ENCODE results near the gene FFAR1.

FFAR1 gene, protein sequence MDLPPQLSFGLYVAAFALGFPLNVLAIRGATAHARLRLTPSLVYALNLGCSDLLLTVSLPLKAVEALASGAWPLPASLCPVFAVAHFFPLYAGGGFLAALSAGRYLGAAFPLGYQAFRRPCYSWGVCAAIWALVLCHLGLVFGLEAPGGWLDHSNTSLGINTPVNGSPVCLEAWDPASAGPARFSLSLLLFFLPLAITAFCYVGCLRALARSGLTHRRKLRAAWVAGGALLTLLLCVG (N-terminal part only)

DNA sequence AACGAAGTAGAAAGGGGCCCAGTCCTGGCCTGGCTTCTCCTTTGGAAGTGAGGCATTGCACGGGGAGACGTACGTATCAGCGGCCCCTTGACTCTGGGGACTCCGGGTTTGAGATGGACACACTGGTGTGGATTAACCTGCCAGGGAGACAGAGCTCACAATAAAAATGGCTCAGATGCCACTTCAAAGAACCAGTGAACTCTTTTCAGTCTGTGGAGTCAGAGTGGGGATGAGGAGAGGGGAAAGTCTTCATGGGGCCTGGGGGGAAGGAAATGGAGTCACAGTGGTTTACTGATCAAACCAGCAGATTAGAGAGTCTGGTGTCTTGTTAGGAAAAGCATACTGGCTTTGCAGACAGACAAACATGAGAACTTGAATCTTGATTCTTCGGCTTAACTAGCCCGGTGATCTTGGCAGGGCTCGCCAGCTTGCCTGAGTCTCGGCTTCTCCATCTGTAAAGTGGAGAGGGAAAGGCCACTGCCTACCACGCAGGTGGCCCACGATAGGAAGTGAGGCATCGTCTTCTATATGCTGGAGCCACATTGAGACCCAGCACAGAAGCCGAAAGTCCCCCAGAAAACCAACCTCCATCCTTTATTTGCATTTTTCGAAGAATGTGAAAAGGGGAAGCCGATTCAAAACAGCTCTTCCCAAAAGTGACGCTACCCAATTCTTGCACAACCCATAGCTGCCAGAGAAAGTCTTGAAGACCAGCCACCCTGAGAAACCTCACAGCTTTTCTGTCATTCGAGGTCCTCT lies at the start of gene FFAR1:
Gene FFAR1 (plus strand): TSS at position 732 of the 759 bp plus-strand sequence. CDS start 3,650 bp downstream, outside the sequence.
- peak; percentile 81 to 82 for DNase-seq

DNA sequence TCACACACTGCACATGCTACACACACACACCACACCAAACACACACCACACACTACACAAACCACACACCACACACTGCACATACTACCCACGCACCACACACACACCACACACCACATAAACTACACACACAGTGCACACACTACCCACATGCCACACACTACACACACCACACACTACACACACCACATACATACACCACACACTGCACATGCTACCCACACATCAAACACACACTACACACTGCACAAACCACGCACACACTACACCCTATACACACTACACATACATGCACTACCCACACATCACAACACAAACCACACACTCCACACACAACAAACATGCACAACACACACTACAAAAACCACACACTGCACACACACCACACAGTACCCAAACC lies 49.8 kb upstream of the FFAR1 start:
- no peak for DNase-seq

DNA sequence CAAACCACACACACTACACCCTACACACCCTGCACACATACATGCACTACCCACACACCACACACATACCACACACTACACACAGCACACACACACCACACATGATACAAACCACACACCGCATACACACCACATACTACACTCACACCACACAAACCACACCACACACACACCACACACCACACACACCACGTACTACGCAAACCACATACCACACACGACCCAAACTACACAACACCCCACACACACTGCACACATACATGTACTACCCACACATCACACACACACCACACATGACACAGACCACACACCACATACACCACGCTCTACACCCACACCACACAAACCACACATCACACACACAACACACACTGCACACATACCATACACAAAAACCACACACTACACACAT lies 49.1 kb upstream of the FFAR1 start:
- no peak for DNase-seq

DNA sequence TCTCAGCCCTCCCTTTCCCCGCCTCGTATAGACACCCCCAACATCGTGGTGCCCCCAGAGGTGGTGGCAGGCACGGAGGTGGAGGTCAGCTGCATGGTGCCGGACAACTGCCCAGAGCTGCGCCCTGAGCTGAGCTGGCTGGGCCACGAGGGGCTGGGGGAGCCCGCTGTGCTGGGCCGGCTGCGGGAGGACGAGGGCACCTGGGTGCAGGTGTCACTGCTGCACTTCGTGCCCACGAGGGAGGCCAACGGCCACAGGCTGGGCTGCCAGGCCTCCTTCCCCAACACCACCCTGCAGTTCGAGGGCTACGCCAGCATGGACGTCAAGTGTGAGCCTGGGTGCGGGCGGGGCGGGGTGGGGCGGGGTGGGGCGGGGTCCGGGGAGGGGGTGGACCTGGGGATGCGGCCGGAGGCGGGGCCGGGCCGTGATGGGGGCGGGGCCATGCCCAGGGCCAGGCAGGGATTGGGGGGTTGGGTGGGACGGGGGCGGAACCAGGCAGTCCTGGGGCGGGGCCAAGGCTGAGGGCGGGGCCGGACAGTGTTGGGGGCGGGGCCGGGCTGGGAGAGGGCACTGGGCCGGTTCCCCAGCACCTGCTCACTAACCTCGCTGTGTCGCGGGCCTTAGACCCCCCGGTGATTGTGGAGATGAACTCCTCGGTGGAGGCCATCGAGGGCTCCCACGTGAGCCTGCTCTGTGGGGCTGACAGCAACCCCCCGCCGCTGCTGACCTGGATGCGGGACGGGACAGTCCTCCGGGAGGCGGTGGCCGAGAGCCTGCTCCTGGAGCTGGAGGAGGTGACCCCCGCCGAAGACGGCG lies 48.0 kb upstream of the FFAR1 start:
- DNase-seq, result no peak

DNA sequence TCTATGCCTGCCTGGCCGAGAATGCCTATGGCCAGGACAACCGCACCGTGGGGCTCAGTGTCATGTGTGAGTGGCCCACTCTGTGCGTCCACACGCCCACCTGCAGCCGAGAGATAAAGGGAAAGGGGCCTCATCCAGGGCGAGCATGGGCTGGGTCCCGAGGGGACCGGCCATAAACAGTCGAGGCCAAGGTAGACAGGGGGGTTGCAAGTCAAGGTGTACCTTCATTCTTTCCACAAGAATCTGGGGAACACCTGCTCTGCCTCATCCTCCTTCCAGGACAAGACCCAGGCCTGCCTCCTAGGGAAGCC lies 47.4 kb upstream of the FFAR1 start:
- DNase-seq, result no peak

DNA sequence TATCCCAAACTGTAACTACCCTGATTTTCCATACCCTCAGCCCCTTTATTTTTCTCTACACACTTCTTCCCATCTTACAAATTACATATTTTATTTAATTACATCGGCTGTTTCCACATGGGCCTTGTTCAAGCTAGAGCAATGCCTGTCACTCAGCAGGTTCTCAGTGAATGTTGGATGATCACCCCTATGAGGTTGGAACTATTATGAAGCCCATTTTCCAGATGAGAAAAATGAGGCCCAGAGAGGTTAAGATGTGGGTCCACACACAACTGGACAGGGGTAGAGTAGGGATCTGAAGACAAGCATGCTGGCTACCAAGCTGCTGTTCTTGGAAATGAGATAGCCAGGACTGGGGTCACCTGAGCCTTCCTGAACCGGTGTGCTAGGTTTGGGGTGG lies 45.7 kb upstream of the FFAR1 start:
- no peak for DNase-seq

DNA sequence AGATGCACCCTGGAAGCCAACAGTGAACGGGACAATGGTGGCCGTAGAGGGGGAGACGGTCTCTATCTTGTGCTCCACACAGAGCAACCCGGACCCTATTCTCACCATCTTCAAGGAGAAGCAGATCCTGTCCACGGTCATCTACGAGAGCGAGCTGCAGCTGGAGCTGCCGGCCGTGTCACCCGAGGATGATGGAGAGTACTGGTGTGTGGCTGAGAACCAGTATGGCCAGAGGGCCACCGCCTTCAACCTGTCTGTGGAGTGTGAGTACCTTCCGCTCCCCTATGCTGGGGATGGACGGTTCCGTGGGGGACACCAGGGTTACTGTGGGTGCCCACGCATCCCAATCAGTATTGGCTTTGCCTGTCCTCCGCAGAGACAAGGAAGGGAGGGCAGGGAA lies 45.3 kb upstream of the FFAR1 start:
- DNase-seq, result no peak

DNA sequence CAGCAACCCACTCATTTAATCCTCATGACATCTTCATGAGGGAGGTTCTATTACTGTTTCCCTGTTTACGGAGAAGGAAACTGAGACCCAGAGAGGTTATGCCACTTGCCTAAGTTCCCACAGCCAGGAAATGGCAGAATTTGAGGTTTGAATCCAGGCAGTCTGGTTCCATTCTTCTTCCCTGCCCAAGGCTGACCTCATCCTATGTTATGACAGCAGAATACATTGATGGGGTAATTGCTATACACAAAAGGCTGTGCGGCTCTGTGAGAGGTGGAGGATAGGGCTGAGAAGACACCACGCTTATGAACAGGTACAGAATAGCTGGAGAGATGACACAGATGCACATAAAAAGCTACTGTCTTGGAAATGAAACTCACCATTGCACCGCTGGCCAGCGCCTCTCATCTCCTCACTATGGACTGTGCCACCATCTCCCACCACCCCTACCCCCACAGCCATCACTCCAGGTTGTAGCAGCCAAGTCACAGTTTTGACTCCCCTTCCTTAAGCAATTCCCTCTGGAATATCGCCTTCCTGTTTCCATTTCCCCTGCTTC lies 44.3 kb upstream of the FFAR1 start:
- DNase-seq, result no peak

DNA sequence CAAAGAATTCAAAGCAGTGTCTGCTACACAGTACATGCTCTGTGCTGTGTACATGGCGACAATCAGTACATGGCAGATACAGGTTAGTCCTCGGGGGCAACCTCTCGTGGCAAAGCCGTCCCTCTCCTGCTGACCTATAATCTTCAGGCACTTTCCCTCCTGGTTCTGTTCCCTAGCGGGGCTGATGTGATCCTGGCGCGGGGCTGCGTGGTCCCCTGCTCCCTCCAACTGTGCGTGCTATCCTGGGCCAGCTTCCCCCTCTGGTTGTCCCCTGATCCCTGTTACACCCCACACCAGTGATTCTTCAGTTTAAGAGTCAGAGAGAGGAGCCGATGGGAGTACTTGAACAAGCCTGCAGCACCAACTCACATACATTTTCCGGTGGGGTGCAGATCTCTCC lies 43.7 kb upstream of the FFAR1 start:
- no peak for DNase-seq

DNA sequence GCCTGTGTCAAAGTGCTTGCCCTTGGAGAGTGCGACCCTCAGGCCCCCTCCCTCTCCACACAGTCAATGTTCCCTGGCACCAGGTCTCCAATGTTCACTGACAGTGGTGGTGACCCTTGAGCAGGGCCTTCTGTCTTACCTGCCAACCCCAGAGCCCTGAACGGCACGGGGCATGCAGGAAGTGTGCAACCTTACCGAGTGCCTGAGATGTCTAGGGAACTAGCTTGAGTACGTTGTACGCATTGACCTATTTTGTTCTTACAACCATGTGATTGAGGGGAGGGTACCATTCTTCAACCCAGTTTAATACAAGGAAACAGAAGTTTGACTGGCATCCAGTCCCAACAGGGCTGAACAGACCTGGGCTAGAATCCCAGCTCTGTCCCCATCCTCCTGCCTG lies 42.5 kb upstream of the FFAR1 start:
- no peak for DNase-seq

DNA sequence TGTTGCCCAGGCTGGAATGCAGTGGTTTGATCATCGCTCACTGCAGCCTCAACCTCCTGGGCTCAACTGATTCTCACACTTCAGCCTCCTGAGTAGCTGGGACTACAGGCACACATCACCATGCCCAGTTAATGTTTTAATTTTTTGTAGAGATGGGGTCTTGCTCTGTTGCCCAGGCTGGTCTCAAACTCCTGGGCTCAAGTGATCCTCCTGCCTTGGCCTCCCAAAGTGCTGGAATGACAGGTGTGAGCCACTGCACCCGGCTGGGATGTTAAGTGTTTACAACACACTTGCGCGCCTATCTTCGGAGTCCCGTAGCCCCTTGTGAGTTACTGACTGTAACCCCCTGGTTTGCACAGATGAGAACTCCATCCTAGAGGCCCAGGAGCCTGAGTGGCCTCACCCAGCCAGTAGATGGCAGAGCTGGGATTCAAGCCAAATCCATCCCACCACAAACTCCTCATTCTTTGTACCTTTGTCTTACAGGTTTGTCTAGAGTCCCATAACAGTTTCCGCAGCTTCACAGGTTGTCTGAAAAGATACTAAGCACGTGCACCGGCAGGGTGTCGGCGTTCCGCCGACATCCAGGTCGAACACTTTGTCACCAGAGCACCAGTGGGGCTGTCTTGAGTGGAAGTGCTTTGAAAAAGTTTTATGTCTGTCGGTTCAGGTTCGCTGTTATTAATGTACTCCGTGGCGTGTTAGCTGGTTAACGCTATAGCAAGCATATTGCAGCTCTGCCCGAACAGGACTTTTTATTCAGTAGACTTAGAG lies 41.0 kb upstream of the FFAR1 start:
- peak in 1 of 2 experiments; percentile 40 for DNase-seq

DNA sequence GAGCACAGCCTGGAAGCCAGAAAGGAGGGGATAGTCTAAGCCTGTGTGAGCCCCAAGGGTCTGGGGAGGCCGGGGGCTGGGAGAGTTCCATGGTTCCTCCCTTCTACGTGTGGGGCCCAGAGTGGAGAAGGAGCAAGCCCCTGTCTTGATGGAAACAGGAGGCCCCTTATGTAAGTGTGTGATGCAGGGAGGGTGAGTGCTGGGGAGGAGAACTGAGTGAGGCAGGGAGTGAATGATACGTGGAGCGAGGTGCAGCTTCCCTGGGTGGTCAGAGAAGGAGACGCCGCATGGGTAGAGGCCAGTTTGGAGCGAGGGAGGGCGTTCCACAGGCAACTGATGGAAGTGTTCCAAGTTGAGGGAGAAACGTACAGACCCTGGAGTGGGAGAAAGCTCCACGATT lies 39.8 kb upstream of the FFAR1 start:
- no peak for DNase-seq

DNA sequence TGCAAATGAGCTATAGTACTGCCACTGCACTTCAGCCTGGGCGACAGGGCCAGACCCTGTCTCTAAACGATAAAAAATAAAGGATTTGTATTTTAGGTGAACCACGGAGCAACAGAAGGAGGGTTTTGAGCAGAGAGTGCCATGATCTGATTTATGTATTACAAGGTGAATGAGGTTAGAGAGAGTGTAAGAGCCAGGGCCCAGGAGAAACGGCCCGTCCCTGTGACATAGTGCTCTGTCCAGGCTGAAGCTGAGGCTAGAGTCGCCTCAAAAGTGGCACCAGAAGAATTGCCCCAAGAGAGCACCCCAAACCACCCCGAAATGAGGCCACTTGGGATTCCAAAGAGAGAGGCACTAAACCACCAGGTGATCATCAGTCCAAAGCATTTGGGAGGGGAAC lies 38.8 kb upstream of the FFAR1 start:
- DNase-seq, result no peak

DNA sequence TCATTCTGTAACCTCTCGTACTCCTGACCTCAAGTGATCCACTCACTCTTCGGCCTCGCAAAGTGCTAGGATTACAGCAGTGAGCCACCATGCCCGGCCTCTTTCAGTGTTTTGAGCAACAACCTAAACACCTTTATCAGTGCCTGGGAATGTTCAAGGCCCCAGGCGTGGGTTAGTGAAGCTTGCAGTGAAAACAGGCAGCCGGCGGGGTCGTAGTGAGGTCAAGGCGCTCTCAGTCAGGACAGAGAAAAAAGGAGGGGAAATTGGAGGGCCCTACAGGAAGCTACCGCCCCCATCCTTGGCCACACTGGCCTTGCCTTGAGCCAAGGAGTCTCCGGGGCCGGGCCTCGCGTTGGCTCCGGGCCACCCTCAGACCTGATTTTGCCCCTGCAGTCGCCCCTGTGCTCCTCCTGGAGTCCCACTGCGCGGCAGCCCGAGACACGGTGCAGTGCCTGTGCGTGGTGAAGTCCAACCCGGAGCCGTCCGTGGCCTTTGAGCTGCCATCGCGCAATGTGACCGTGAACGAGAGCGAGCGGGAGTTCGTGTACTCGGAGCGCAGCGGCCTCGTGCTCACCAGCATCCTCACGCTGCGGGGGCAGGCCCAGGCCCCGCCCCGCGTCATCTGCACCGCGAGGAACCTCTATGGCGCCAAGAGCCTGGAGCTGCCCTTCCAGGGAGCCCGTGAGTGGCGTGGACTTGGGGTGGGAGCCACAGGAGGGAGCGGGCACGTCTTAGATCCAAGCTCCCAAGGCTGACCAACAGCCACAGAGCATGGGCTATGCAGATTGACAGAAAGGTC lies 38.0 kb upstream of the FFAR1 start:
- no peak for DNase-seq

DNA sequence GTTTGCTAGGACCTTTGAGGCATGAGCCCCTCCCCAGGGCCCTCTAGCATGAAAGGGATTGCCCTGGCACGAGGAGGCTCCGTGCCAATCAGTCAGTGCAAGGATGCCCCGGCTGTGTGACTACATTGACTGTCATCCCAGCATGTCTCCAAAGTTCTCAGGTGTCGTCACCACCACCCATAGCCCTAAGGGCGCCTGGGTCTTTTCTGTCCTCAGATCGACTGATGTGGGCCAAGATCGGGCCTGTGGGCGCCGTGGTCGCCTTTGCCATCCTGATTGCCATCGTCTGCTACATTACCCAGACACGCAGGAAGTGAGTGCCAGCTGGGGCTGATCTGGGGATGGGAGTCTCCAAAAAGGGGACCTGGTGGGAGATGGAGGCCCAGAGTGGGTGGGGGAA lies 37.4 kb upstream of the FFAR1 start:
- no peak for DNase-seq

DNA sequence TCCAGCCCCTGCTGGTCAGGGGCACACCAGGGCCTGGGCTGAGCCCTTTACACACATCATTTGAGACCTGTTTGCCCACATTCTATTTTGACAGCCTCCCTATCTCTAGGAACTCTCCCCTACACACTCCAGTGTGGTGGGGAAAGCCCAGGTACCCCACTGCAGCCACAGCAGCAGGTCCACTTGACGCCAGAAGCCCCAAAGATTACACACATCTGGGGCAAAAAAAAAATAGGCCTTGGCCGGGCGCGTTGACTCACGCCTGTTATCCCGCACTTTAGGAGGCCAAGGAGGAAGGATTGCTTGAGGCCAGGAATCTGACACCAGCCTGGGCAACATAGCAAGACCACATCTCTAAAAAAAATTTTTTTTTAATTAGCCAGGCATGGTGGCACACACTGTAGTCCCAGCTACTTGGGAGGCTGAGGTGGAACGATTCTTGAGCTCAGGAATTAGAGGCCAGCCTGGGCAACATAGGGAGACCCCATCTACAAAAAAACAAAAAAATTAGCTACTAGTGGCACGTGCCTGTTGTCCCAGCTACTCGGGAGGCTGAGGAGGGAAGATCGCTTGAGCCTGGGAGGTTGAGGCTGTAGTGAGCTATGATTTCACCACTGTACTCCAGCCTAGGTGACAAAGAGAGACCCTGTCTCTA lies 36.8 kb upstream of the FFAR1 start:
- DNase-seq, result no peak

DNA sequence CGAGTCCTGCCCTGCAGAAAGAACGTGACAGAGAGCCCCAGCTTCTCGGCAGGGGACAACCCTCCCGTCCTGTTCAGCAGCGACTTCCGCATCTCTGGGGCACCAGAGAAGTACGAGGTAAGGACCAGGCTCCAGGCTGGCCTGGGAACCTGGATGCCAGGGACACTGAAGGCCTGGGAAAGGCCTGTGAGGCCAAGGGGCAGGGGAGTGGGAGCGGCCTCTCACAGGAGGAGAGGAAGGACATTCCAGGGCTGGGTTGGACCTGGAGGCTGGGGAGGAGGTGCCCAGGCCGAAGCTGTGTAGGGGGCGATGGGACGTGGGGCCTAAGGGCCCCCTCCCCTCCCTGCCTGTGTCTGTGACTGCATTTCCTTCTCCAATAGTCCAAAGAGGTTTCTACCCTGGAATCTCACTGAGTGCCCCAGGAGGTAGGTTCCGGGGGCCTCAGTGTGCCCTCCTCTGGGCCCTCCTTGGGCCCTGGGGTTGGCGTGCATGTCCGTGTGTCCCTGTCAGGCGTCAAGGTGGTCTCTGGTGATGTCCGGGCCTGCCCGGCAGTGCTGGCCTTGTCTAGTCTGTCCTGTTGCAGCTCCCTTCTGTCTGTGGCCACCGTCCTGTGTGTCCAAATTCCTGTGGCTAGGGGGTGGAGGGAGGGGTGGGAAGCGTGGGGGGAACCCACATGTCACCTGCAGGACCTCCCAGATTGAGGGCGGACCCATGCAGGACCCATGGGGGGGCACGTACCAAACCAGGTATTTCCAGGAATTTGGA lies 35.6 kb upstream of the FFAR1 start:
- no peak for DNase-seq

DNA sequence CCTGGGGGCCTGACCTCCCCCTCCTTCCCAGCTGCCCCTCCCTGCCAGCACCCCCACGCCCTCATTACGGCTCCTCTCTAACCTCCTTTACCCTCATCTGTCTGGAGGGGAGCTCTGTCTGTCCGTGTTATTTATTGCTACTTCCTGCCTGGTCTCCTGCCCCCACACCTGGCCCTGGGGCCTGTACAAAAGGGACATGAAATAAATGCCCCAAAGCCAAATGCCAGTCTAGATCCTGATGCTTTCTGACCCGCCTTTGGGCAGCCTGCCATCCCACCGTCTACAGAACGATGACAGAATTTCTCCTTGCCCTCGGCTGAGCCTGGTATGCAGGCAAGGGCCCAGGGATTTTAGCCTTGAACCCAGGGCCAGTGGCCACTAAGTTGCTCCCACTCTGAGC lies 34.1 kb upstream of the FFAR1 start:
- DNase-seq, result no peak

DNA sequence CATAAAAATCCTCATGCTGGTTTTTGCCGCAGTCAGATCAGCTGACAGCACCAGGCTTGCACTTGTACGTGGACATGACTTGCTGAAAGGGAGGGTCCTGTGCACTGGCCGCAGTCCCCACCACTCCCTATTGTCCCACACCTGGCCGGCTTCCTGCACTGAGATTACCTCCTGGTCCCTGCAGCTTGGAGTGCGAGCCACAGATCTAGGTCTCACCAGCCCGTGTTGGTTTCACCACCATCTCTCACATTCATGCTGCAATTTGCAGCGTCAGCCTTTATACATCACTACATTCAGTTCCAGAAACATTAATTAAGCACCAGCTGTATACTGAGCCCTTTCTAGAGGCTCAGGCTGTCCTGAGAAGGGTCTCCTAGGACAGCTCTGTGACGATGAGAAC lies 33.7 kb upstream of the FFAR1 start:
- no peak for DNase-seq

DNA sequence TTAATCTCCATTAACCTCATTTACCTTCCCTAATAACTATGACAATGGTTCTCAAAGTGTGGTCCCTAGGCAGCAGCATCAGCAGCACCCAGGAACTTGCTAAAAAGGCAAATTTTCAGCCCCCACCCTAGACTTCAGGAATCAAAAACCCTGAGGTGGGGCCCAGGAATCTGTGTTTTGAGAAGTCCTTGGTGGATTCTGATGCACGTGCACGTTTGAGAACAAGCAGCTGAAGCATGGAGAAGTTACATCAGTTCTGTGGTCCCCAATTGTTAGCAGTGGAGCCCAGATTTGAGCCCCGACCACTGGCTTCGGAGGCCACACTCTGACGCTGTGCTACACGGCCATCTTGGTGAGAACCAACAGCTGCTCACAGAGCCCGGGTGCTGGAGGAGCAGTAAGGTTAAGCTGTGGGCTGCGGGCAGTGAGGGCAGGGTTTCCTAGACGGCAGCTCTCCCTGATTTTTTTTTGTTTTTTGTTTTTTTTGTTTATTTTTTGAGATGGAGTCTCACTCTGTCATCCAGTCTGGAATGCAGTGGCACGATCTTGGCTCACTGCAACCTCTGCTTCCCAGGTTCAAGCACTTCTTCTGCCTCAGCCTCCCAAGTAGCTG lies 32.7 kb upstream of the FFAR1 start:
- DNase-seq, result no peak
